ENCODE results near the gene NGEF.

GRCh38 chr2:233053928-233054784 is 41.1 kb upstream of the NGEF start:
- TF ChIP-seq, protein P1, sequence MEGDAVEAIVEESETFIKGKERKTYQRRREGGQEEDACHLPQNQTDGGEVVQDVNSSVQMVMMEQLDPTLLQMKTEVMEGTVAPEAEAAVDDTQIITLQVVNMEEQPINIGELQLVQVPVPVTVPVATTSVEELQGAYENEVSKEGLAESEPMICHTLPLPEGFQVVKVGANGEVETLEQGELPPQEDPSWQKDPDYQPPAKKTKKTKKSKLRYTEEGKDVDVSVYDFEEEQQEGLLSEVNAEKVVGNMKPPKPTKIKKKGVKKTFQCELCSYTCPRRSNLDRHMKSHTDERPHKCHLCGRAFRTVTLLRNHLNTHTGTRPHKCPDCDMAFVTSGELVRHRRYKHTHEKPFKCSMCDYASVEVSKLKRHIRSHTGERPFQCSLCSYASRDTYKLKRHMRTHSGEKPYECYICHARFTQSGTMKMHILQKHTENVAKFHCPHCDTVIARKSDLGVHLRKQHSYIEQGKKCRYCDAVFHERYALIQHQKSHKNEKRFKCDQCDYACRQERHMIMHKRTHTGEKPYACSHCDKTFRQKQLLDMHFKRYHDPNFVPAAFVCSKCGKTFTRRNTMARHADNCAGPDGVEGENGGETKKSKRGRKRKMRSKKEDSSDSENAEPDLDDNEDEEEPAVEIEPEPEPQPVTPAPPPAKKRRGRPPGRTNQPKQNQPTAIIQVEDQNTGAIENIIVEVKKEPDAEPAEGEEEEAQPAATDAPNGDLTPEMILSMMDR (IDR thresholded peaks at IDR 0.05) = peak; percentile 56 to 72 (median 68)
- TF ChIP-seq POLR2A (IDR thresholded peaks at IDR 0.05) = no peak

Data from uterus (tissue), 2 donors.